Measurements from ENCODE around the gene UBA1. TPM values are rescaled to one million over a fixed set of nuclear protein-coding genes. Genes with fewer than 3 reads are reported as not detected.

Gene UBA1
- total RNA-seq, 3 donors from 2014 or later: 236 to 281 (median 254) TPM

GRCh38 chrX:47221756-47222155 is 28.1 kb downstream of the UBA1 start:
- Mint-ChIP-seq H3K4me3 (no peak overlapping the region), H3K36me3 (ENCODE audit: insufficient read depth) (peaks cover 8% of the 10 kb centered on the region)
- ATAC-seq: no peak

GRCh38 chrX:47222751-47223350 is 29.2 kb downstream of the UBA1 start:
- ATAC-seq (no peak), DNase-seq (no peak)
- H3K4me1 Mint-ChIP-seq (ENCODE audit: low read depth): peaks cover 26% of the 10 kb centered on the region
- H3K36me3 Mint-ChIP-seq (ENCODE audit: insufficient read depth): peaks cover 5% of the 10 kb centered on the region
- H3K27me3 Mint-ChIP-seq (ENCODE audit: low read depth): no peaks in the 10 kb centered on the region
- no peaks in the 10 kb centered on the region for H3K9me3 Mint-ChIP-seq
- H3K4me3 Mint-ChIP-seq: no peak overlapping the region

More at GRCh38 chrX:47221756-47222155, 28.1 kb downstream of the UBA1 start:
- H3K4me1 Mint-ChIP-seq (ENCODE audit: low read depth): peaks cover 34% of the 10 kb centered on the region
- no peaks in the 10 kb centered on the region for H3K27me3 Mint-ChIP-seq (ENCODE audit: low read depth)
- DNase-seq: no peak
- H3K9me3 Mint-ChIP-seq: no peaks in the 10 kb centered on the region

- H3K4me3 Mint-ChIP-seq: no peak overlapping the region
- H3K9me3 Mint-ChIP-seq: no peaks in the 10 kb centered on the region
- H3K36me3 Mint-ChIP-seq (ENCODE audit: insufficient read depth): peaks cover 9% of the 10 kb centered on the region
- DNase-seq (no peak), ATAC-seq (no peak)
- H3K27me3 Mint-ChIP-seq (ENCODE audit: low read depth): no peaks in the 10 kb centered on the region
- peaks cover 26% of the 10 kb centered on the region for H3K4me1 Mint-ChIP-seq (ENCODE audit: low read depth)
These were observed 30.0 kb downstream of the UBA1 start for GRCh38 chrX:47223476-47224250.

GRCh38 chrX:47224266-47224895 is 30.8 kb downstream of the UBA1 start:
- DNase-seq (no peak), ATAC-seq (no peak)
- peaks cover 9% of the 10 kb centered on the region for H3K36me3 Mint-ChIP-seq (ENCODE audit: insufficient read depth)
- H3K9me3 Mint-ChIP-seq: no peaks in the 10 kb centered on the region
- peaks cover 24% of the 10 kb centered on the region for H3K4me1 Mint-ChIP-seq (ENCODE audit: low read depth)
- no peak overlapping the region for H3K4me3 Mint-ChIP-seq
- no peaks in the 10 kb centered on the region for H3K27me3 Mint-ChIP-seq (ENCODE audit: low read depth)

GRCh38 chrX:47224896-47225290 is 31.3 kb downstream of the UBA1 start:
- Mint-ChIP-seq H3K9me3 (no peaks in the 10 kb centered on the region), H3K4me1 (ENCODE audit: low read depth) (peaks cover 19% of the 10 kb centered on the region), H3K27me3 (ENCODE audit: low read depth) (no peaks in the 10 kb centered on the region), H3K4me3 (no peak overlapping the region), H3K36me3 (ENCODE audit: insufficient read depth) (peaks cover 11% of the 10 kb centered on the region)
- no peak for ATAC-seq
- no peak for DNase-seq

GRCh38 chrX:47226071-47226470 is 32.4 kb downstream of the UBA1 start:
- Mint-ChIP-seq H3K36me3 (ENCODE audit: insufficient read depth) (peaks cover 13% of the 10 kb centered on the region), H3K4me3 (no peak overlapping the region), H3K27me3 (ENCODE audit: low read depth) (no peaks in the 10 kb centered on the region), H3K4me1 (ENCODE audit: low read depth) (peaks cover 10% of the 10 kb centered on the region), H3K9me3 (no peaks in the 10 kb centered on the region)
- DNase-seq (no peak), ATAC-seq (no peak)

GRCh38 chrX:47226531-47227333 is 33.1 kb downstream of the UBA1 start:
- no peaks in the 10 kb centered on the region for H3K27me3 Mint-ChIP-seq (ENCODE audit: low read depth)
- H3K4me1 Mint-ChIP-seq (ENCODE audit: low read depth): peaks cover 7% of the 10 kb centered on the region
- H3K9me3 Mint-ChIP-seq: no peaks in the 10 kb centered on the region
- ATAC-seq: no peak
- no peak for DNase-seq
- H3K4me3 Mint-ChIP-seq: no peak overlapping the region
- H3K36me3 Mint-ChIP-seq (ENCODE audit: insufficient read depth): peaks cover 13% of the 10 kb centered on the region

GRCh38 chrX:47227334-47227583 is 33.6 kb downstream of the UBA1 start:
- H3K4me3 Mint-ChIP-seq: no peak overlapping the region
- H3K36me3 Mint-ChIP-seq (ENCODE audit: insufficient read depth): peaks cover 13% of the 10 kb centered on the region
- no peaks in the 10 kb centered on the region for H3K9me3 Mint-ChIP-seq
- ATAC-seq (no peak), DNase-seq (no peak)
- H3K27me3 Mint-ChIP-seq (ENCODE audit: low read depth): no peaks in the 10 kb centered on the region
- H3K4me1 Mint-ChIP-seq (ENCODE audit: low read depth): peaks cover 3% of the 10 kb centered on the region

GRCh38 chrX:47228550-47229270 is 35.1 kb downstream of the UBA1 start:
- Mint-ChIP-seq H3K9me3 (no peaks in the 10 kb centered on the region), H3K27me3 (ENCODE audit: low read depth) (no peaks in the 10 kb centered on the region), H3K4me3 (no peak overlapping the region), H3K4me1 (ENCODE audit: low read depth) (peaks cover 2% of the 10 kb centered on the region), H3K36me3 (ENCODE audit: insufficient read depth) (peaks cover 13% of the 10 kb centered on the region)
- no peak for DNase-seq
- ATAC-seq: no peak

GRCh38 chrX:47229427-47229826 is 35.8 kb downstream of the UBA1 start:
- H3K27me3 Mint-ChIP-seq (ENCODE audit: low read depth): no peaks in the 10 kb centered on the region
- no peak overlapping the region for H3K4me3 Mint-ChIP-seq
- DNase-seq (no peak), ATAC-seq (no peak)
- peaks cover 2% of the 10 kb centered on the region for H3K4me1 Mint-ChIP-seq (ENCODE audit: low read depth)
- H3K36me3 Mint-ChIP-seq (ENCODE audit: insufficient read depth): peaks cover 13% of the 10 kb centered on the region
- no peaks in the 10 kb centered on the region for H3K9me3 Mint-ChIP-seq

- H3K36me3 Mint-ChIP-seq (ENCODE audit: insufficient read depth): peaks cover 13% of the 10 kb centered on the region
- H3K4me1 Mint-ChIP-seq (ENCODE audit: low read depth): peaks cover 6% of the 10 kb centered on the region
- H3K4me3 Mint-ChIP-seq: no peak overlapping the region
- DNase-seq: no peak
- no peaks in the 10 kb centered on the region for H3K9me3 Mint-ChIP-seq
- H3K27me3 Mint-ChIP-seq (ENCODE audit: low read depth): no peaks in the 10 kb centered on the region
- ATAC-seq: no peak
These were observed 36.7 kb downstream of the UBA1 start for GRCh38 chrX:47230136-47230868.

- ATAC-seq (no peak), DNase-seq (no peak)
- Mint-ChIP-seq H3K4me1 (ENCODE audit: low read depth) (peaks cover 15% of the 10 kb centered on the region), H3K4me3 (no peak overlapping the region), H3K27me3 (ENCODE audit: low read depth) (no peaks in the 10 kb centered on the region), H3K9me3 (no peaks in the 10 kb centered on the region), H3K36me3 (ENCODE audit: insufficient read depth) (peaks cover 13% of the 10 kb centered on the region)
These were observed 37.5 kb downstream of the UBA1 start for GRCh38 chrX:47231167-47231566.

- DNase-seq: no peak
- Mint-ChIP-seq H3K4me1 (ENCODE audit: low read depth) (peaks cover 17% of the 10 kb centered on the region), H3K9me3 (no peaks in the 10 kb centered on the region), H3K4me3 (peak overlapping the region; percentile 88), H3K36me3 (ENCODE audit: insufficient read depth) (peaks cover 12% of the 10 kb centered on the region), H3K27me3 (ENCODE audit: low read depth) (no peaks in the 10 kb centered on the region)
- ATAC-seq: no peak
These were observed 38.7 kb downstream of the UBA1 start for GRCh38 chrX:47232197-47232802.
